GM19099 (cell line): ENCODE data around the gene TPRG1.

ENCODE experiments used
- POLR2A ChIP-seq: IDR thresholded peaks from 3 replicates; pipeline ENCODE4 v1.6.1; 2011; ENCODE audit warnings: low read depth; ENCODE audit not compliant: insufficient read length; ENCODE audit errors: extremely low read depth

Gene TPRG1

DNA sequence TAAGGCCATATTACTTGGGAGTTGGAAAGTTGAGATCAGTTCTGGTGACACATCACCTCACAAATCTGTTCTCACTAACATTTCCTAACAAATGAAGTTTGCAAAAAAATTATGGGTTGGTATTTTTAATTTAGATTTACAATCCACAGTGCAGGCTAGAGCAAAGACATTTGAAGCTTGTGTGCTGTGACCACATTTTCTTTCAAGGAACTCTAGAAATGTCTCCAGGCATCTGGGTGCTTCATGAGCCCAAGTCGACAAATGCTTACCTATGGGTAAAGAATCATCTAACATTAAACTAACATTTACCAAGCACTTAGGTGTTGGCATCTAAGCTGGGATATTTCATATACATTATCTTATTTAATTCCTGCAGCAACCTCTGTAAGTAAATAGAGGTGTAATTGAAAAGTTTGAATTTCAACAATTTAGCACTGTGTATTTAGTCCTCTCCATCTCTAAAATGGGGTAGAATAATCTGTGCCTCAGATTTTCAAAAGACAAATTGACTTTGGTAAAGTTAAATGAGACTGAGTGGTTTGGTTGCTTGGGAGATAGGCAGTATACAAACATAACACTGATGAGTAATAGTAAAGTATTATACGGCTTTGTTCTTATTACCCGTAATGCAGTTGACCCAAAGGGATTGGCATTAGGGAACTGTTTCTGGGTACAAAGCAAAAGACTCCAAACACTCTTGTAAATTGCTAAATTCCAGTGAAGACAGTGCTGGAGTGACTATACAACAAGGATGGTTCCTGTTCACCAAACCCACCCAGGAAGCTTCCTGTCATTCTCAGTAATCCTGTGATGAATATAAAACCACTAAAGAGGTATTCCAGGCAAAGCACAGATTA is 162.5 kb downstream of the TPRG1 start:
- TF ChIP-seq POLR2A, result no peak

DNA sequence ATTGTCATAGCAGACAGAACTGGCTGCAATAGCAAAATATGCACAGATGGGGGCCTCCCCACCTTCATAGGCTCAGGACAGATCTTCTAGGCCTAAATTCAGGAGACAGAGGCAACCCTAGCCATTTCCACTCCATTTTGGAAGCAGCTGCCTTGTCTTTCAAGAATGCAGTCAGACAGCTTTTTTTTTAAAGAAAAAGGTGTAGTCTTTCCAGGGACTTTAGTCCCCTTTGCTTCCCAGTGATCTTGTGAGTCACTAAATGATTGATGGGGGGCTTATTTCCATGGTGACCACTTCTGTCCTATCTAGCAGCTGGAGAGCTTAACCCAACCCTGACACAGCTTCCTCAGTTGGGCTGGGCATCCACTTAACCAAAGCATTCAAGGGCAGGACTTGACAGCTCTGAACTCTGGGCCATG is 165.9 kb downstream of the TPRG1 start:
- TF ChIP-seq POLR2A, result no peak

DNA sequence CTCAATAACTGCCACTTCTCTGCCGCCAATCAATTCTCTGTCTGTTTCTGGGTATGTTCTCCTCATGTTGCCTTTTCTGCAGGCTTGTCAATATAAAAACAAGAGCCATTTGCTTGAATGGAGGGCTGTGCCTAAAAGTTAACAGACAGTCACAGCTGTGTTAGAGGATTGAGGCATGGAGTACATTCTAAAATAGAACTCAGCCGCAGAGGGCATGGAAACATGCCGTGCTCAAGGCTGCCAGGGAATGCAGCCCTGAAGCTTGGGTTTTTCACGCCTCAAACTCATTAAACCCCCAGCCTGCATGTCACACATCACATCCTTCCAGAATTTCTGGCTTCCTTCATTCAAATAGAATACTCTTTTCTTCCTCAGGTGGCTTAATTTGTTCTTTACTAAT is 166.6 kb downstream of the TPRG1 start:
- TF ChIP-seq POLR2A, result no peak

DNA sequence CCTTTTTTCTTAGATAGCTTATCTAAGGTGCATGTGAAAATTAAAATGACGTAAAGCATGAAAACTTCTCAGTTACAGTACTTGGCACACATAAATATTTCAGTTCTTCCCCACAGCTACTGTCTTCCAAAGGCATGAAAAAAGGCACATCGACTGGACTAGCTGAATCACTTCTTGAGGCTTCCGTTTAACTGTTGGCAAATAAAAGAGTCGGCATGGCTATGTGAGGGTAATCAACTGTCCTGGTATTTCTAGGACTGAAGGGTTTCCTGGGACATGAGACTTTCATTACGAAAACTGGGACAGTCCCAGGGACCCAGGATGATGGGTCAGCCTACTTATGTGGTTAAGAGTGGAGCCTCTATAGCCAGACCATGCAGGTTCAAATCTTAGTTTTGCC is 168.2 kb downstream of the TPRG1 start:
- TF ChIP-seq POLR2A, result no peak

DNA sequence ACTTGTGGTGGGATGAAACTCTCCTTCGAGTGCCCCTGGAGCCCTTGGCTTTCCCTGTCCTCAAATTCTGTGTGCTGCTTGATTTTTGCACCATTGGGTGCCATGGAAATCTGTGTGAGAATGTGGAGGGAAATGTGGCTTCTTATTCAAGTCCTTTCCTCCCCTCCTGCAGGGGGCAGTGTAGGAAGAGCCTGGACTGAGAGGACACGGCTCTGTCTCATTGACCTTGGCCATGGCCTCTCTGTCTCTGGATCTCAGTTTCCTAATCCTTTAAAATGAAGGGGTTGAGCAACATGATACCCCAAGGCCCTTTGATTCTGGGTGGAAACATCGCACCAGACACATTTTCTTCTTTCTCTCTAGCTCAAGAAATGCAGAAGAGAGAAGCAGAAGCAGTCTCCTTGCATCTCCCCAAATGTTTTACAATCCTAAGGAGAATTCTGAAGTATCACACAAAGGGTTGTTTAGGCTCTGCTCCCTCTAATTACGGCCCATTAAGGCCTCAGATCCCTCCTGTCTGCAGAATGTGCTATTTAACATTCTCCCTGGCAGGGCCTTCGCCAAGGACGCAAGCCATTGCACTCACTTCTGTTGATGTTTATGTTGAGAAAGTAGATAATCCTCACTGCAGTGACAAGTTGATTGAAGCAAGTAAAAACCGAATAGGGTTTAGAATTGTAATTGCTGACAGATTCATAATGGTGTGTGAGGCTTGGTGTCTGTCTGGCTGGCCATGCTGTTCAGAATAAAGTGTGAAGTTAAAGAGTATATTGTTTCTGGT is 169.1 kb downstream of the TPRG1 start:
- no peak for TF ChIP-seq POLR2A

DNA sequence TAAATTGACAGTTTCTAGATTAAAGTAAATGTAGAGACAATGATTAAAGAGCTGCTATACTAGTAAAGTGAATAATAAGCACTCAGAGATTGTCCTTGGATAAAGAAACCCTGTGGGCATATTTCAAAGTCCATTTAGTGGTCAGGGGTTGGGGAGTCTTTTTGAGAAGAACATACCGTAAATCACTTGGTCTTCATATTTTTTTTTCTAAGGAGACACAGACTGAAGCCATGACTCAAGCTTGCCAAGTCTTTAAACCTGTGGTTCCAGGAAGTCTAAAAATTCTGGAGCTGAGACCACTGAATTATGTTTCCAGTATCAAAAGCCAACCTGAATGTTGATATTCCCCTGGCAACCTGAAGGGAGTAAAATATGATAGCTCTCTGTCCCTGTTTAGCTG is 171.0 kb downstream of the TPRG1 start:
- TF ChIP-seq POLR2A, result no peak

DNA sequence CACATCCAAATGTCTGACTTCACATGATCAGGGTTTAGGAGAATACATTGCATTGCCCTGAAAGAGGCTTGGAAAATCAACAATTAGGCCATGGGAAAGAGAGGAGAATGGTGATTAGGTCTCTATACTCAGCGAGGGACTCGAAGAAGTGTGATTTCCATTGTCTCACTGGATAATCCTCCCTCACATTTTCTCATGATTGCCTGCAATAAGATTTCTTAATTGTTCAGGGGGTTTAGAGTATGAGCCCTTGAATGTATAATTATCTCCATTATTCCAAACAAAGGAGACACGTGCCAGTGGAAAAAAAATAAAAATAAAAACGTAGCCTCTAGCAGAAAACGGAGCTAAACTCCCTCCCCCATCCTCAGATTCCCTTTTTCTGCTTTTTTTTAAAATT is 173.2 kb downstream of the TPRG1 start:
- no peak for TF ChIP-seq POLR2A

DNA sequence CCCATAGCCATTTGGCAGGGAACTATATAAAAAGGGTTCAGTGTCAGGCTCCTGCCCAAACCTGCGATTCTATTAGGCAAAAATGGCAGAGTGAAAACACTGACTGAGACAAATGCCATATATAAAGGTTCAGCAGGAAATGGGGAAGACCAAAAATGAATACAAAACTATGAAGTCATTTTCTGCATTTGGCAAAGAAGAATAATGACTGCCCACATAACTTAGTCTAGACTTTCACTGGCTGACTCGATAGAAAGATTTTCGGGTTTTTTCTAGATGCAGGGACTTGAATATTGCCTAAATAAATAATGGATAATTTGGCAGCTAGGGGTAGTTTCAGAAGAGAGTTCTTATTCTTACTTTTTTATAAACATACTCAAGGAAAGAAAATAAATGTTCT is 178.0 kb downstream of the TPRG1 start:
- no peak for TF ChIP-seq POLR2A

DNA sequence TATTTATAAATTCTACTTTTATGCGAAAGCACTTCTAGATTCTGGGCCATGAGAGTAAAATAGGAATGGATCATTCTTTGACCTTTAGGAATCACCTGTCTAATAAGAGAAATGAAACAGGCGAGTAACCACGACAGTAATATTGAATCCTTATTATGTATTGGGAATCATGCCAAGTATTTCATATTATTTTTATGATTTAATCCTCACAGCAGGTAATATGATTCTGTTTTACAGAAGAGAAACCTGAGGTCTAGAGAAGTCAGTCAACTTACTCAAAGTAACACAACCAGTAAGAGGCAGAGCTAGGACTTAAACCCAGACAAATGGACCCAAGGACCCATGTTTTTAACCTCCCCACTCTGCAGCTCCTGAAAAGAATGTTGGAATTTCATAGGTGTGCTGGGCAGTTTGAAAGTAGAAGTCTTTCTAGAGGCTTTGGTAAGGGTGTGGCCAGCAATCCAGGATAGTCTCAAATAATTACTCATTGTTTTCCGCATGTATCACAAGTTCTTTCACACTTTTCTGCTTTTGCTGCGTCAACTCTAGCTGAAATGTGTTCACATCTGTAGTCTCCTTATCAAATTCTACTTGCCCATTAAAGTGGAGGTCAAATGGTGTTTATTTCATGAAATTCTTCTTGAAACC is 181.7 kb downstream of the TPRG1 start:
- TF ChIP-seq POLR2A, result no peak

DNA sequence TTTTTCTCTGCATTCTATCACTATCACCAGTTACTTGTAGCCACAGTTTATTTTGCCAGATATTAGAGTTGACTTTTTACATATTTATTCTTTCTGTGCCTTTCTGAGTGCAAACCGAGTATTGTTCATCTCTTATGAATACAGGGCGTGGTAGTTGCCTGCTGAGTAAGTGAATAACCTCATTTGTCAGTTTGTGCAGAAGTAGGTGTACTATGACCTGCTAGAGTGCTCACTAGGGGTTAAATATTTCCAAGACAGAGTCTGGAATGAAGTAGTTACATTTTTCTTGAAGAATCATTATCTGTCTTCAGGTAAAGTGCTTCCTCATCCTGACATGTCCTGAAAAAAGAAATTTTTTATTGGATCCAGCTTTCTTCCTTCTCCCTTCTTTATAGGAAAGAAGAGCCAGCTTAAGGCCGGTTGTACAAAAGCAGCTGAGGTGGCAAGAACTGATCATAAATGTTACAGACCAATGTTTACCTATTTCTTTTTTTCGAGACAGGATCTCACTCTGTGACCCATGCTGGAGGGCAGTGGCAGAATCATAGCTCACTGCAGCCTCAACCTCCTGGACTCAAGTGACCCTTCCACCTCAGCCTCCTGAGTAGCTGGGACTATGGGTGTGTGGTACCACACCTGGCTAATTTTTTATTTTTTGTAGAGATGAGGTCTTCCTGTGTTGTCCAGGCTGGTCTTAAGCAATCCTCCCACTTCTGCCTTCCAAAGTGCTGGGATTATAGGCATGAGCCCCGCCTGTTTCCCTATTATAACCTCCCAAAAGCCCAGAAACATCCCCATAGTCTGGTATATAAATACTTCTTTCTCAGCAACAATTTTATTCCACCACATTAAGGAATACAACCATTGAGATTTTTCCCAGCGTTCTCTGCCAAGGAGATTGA is 182.5 kb downstream of the TPRG1 start:
- no peak for TF ChIP-seq POLR2A

DNA sequence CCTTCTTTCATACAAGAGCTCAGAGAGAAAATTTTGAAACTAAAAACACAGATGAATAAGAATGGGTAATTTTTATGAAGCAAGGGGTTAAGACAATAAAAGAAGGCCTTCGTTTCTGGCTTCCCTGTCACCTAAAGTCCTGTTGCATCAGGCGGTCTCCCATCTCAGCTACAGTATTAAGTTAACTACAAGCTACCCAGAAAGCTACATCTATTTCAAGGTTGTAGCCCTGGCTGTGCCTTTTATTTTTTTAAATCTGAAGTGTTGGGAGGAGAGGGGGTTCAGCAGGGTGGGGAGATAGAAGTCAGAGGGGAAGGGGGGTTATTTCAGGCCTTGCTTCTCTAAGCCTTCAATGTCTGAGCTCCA is 183.3 kb downstream of the TPRG1 start:
- TF ChIP-seq POLR2A, result no peak

DNA sequence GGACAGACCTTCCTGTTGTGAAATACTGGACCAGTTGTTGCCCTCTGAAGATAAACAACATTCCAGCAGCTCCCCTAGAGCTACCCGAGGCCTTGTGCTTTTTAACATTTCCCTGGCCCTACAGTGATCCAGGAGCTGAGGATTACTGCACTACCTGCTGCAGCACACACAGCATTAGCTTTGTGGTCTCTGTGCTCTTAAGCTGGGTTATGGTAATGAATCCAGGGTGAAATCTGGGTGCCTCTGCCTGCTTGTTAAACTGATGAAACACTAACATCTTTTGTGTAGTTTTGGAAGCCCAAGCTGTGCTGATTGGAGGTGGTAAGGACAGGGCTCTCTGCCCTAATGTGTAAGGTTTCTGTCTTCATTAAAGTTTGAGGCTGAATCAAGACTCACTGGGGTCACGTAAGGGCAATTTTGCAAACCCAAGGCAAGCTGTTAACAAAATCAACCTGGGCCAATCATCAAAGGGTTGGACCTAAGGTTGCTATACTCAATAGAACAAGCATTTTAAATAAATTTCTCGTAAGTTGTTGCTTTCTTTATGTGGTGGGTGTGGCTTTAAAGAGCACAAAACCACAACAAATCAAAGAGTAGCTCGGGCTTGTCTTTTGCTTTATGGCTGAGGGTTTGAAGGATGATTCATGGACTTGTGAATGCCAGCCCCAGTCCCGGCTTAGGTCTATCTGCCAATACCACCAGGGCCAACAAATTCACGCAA is 183.9 kb downstream of the TPRG1 start:
- TF ChIP-seq POLR2A, result no peak

DNA sequence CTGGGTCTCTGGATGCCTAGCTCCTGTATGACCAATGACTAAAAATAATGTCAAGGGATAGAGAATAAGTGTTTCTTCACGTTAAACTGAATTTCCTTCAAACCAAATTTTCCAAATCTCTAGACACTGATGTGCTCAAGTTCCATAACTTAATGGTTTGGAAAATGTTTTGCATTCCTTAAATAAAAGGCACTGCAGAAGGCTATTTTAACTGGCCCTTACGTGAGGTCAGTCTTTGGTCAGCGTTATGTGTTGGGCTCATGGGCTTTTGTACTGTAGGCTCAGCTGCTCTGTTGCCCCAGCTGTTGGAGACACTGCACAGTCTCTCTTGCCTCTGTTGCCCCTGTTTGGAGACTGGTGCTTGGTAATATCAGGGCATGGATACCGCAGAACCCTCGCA is 188.5 kb downstream of the TPRG1 start:
- TF ChIP-seq POLR2A, result no peak
